ENCODE measurements around the gene DMRT2. TPM values are rescaled to one million over a fixed set of nuclear protein-coding genes. Genes with fewer than 3 reads are reported as not detected.

Gene DMRT2
- total RNA-seq, 1 experiment from 2014 or later, result not detected

GRCh38 chr9:1047591-1048230, 2.4 kb upstream of the DMRT2 start:
- CTCF ChIA-PET, result no interaction called here
- no peaks in the 10 kb centered on the region for H4K20me1 ChIP-seq (ENCODE audit: low read length)
- H3K4me2 ChIP-seq (ENCODE audit: low read length), result peak overlapping the region; percentile 76
- H3K9ac ChIP-seq (ENCODE audit: low read length), result peak overlapping the region; percentile 52
- H3F3A ChIP-seq (ENCODE audit: low read length, unreplicated experiment), result no peaks in the 10 kb centered on the region
- DNase-seq (peak; percentile 18), ATAC-seq (peak; percentile 58)
- intact Hi-C loops (cut with micrococcal nuclease), result no loop called here
- no peaks in the 10 kb centered on the region for H3K79me2 ChIP-seq (ENCODE audit: low read length)
- H3K27me3 ChIP-seq (ENCODE audit: low read length), result no peaks in the 10 kb centered on the region
- no peaks in the 10 kb centered on the region for H3K36me3 ChIP-seq (ENCODE audit: low read depth, low read length)
- peak overlapping the region; percentile 56 for H3K4me3 ChIP-seq (ENCODE audit: low read length)
- POLR2A ChIA-PET (ENCODE audit: unreplicated experiment), result no interaction called here
- no peaks in the 10 kb centered on the region for H3K9me3 ChIP-seq (ENCODE audit: low read length)
- peak overlapping the region; percentile 68 for H2AFZ ChIP-seq (ENCODE audit: low read length)
- H3K4me1 ChIP-seq (ENCODE audit: insufficient read depth, low read length), result no peaks in the 10 kb centered on the region
- no TSS peak for BruUV-seq (replicated peaks)
- H3K9me2 ChIP-seq (replicated peaks; ENCODE audit: low read length), result no peaks in the 10 kb centered on the region
- TF ChIP-seq CTCF (conservative IDR thresholded peaks at IDR 0.05; ENCODE audit: low read depth, low read length) (no peak), EZH2phosphoT487 (IDR thresholded peaks at IDR 0.05; ENCODE audit: borderline replicate concordance, low read length) (no peak), EZH2 (IDR thresholded peaks at IDR 0.05; ENCODE audit: low read length, unreplicated experiment) (no peak)
- no peak overlapping the region for H3K27ac ChIP-seq (ENCODE audit: low read length)

- Histone ChIP-seq H3F3A (ENCODE audit: low read length, unreplicated experiment) (no peaks in the 10 kb centered on the region), H3K36me3 (ENCODE audit: low read depth, low read length) (no peaks in the 10 kb centered on the region), H3K4me1 (ENCODE audit: insufficient read depth, low read length) (no peaks in the 10 kb centered on the region), H2AFZ (ENCODE audit: low read length) (peak overlapping the region; percentile 68; the same call in 1 of the 2 replicates), H3K9me3 (ENCODE audit: low read length) (no peaks in the 10 kb centered on the region), H4K20me1 (ENCODE audit: low read length) (no peaks in the 10 kb centered on the region), H3K4me2 (ENCODE audit: low read length) (peak overlapping the region; percentile 76), H3K27me3 (ENCODE audit: low read length) (no peaks in the 10 kb centered on the region), H3K27ac (ENCODE audit: low read length) (no peak overlapping the region), H3K4me3 (ENCODE audit: low read length) (peak overlapping the region; percentile 56), H3K9ac (ENCODE audit: low read length) (peak overlapping the region; percentile 52), H3K9me2 (replicated peaks; ENCODE audit: low read length) (no peaks in the 10 kb centered on the region), H3K79me2 (ENCODE audit: low read length) (no peaks in the 10 kb centered on the region)
- CTCF ChIA-PET, result no interaction called here
- ATAC-seq (no peak; the same call in 1 of the 2 replicates), DNase-seq (no peak)
- POLR2A ChIA-PET (ENCODE audit: unreplicated experiment), result no interaction called here
- TF ChIP-seq CTCF (conservative IDR thresholded peaks at IDR 0.05; ENCODE audit: low read depth, low read length), result no peak
- TF ChIP-seq EZH2 (IDR thresholded peaks at IDR 0.05; ENCODE audit: low read length, unreplicated experiment), result no peak
- no peak for TF ChIP-seq EZH2phosphoT487 (IDR thresholded peaks at IDR 0.05; ENCODE audit: borderline replicate concordance, low read length)
- intact Hi-C loops (cut with micrococcal nuclease), result no loop called here
- no TSS peak for BruUV-seq (replicated peaks)
These were observed 1.9 kb upstream of the DMRT2 start for GRCh38 chr9:1048231-1048619.

- Histone ChIP-seq H3K27ac (ENCODE audit: low read length) (no peak overlapping the region), H3K27me3 (ENCODE audit: low read length) (no peaks in the 10 kb centered on the region), H3K79me2 (ENCODE audit: low read length) (no peaks in the 10 kb centered on the region), H3K9ac (ENCODE audit: low read length) (no peak overlapping the region), H3K9me3 (ENCODE audit: low read length) (no peaks in the 10 kb centered on the region), H3F3A (ENCODE audit: low read length, unreplicated experiment) (no peaks in the 10 kb centered on the region), H3K4me3 (ENCODE audit: low read length) (no peak overlapping the region), H4K20me1 (ENCODE audit: low read length) (no peaks in the 10 kb centered on the region), H3K36me3 (ENCODE audit: low read depth, low read length) (no peaks in the 10 kb centered on the region), H3K9me2 (replicated peaks; ENCODE audit: low read length) (no peaks in the 10 kb centered on the region), H2AFZ (ENCODE audit: low read length) (no peak overlapping the region), H3K4me1 (ENCODE audit: insufficient read depth, low read length) (no peaks in the 10 kb centered on the region), H3K4me2 (ENCODE audit: low read length) (no peak overlapping the region)
- ChIA-PET CTCF (no interaction called here), POLR2A (ENCODE audit: unreplicated experiment) (no interaction called here)
- no peak for DNase-seq
- intact Hi-C loops (cut with micrococcal nuclease), result no loop called here
- no peak for ATAC-seq
- TF ChIP-seq EZH2phosphoT487 (IDR thresholded peaks at IDR 0.05; ENCODE audit: borderline replicate concordance, low read length) (no peak), CTCF (conservative IDR thresholded peaks at IDR 0.05; ENCODE audit: low read depth, low read length) (no peak), EZH2 (IDR thresholded peaks at IDR 0.05; ENCODE audit: low read length, unreplicated experiment) (no peak)
- no TSS peak for BruUV-seq (replicated peaks)
These were observed 1.3 kb upstream of the DMRT2 start for GRCh38 chr9:1048811-1049210.

Data from PC-3 (cell line).